ENCODE results near the gene NRIP1.

NRIP1 gene

GRCh38 chr21:15064576-15065391 is at the start of gene NRIP1:
TSS of gene NRIP1 (minus strand) at chr21:15065000. CDS start at chr21:14968192, 96,808 bp downstream.
- Histone ChIP-seq H3K4me3 (ENCODE audit: low read length in 2 of 2) (peak within 1 kb of the TSS; percentile 79 to 87), H3K9ac (ENCODE audit: low read length in 2 of 2) (peak within 1 kb of the TSS; percentile 81 to 90), H3K27me3 (ENCODE audit: control insufficient read depth in 1 of 2, insufficient read depth in 2 of 2, low read length in 2 of 2) (no peaks in the 10 kb centered on the region), H3K4me1 (ENCODE audit: control insufficient read depth, insufficient read depth, low read length) (peaks cover 2% of the 10 kb centered on the region), H3K9me3 (ENCODE audit: control insufficient read depth in 2 of 2, low read length in 2 of 2) (no peaks in the 10 kb centered on the region), H3K36me3 (ENCODE audit: control insufficient read depth in 2 of 2, insufficient read depth in 2 of 2, low read length in 2 of 2) (no peaks in the 10 kb centered on the region), H3K27ac (ENCODE audit: low read length) (peak within 1 kb of the TSS; percentile 91)

GRCh38 chr21:15112858-15113257 is 48.1 kb upstream of the NRIP1 start:
- Histone ChIP-seq H3K4me3 (ENCODE audit: low read length in 2 of 2) (no peak overlapping the region), H3K9ac (ENCODE audit: low read length in 2 of 2) (no peak overlapping the region), H3K36me3 (ENCODE audit: control insufficient read depth in 2 of 2, insufficient read depth in 2 of 2, low read length in 2 of 2) (no peaks in the 10 kb centered on the region), H3K27ac (ENCODE audit: low read length) (no peak overlapping the region), H3K27me3 (ENCODE audit: control insufficient read depth in 1 of 2, insufficient read depth in 2 of 2, low read length in 2 of 2) (no peaks in the 10 kb centered on the region), H3K4me1 (ENCODE audit: control insufficient read depth, insufficient read depth, low read length) (no peaks in the 10 kb centered on the region), H3K9me3 (ENCODE audit: control insufficient read depth in 2 of 2, low read length in 2 of 2) (no peaks in the 10 kb centered on the region)

GRCh38 chr21:15108801-15109200 is 44.0 kb upstream of the NRIP1 start:
- Histone ChIP-seq H3K9ac (ENCODE audit: low read length in 2 of 2) (no peak overlapping the region), H3K4me1 (ENCODE audit: control insufficient read depth, insufficient read depth, low read length) (no peaks in the 10 kb centered on the region)

GRCh38 chr21:15104470-15104869 is 39.7 kb upstream of the NRIP1 start:
- H3K9me3 ChIP-seq (ENCODE audit: control insufficient read depth in 2 of 2, low read length in 2 of 2): no peaks in the 10 kb centered on the region
- no peak overlapping the region for H3K4me3 ChIP-seq (ENCODE audit: low read length in 2 of 2)
- no peak overlapping the region for H3K27ac ChIP-seq (ENCODE audit: low read length)
- H3K36me3 ChIP-seq (ENCODE audit: control insufficient read depth in 2 of 2, insufficient read depth in 2 of 2, low read length in 2 of 2): no peaks in the 10 kb centered on the region
- no peaks in the 10 kb centered on the region for H3K4me1 ChIP-seq (ENCODE audit: control insufficient read depth, insufficient read depth, low read length)
- no peak overlapping the region for H3K9ac ChIP-seq (ENCODE audit: low read length in 2 of 2)
- H3K27me3 ChIP-seq (ENCODE audit: control insufficient read depth in 1 of 2, insufficient read depth in 2 of 2, low read length in 2 of 2): no peaks in the 10 kb centered on the region

More at GRCh38 chr21:15108801-15109200, 44.0 kb upstream of the NRIP1 start:
- H3K27me3 ChIP-seq (ENCODE audit: control insufficient read depth in 1 of 2, insufficient read depth in 2 of 2, low read length in 2 of 2): no peaks in the 10 kb centered on the region
- H3K9me3 ChIP-seq (ENCODE audit: control insufficient read depth in 2 of 2, low read length in 2 of 2): no peaks in the 10 kb centered on the region
- no peak overlapping the region for H3K27ac ChIP-seq (ENCODE audit: low read length)
- no peaks in the 10 kb centered on the region for H3K36me3 ChIP-seq (ENCODE audit: control insufficient read depth in 2 of 2, insufficient read depth in 2 of 2, low read length in 2 of 2)
- H3K4me3 ChIP-seq (ENCODE audit: low read length in 2 of 2): no peak overlapping the region

GRCh38 chr21:15098908-15099307 is 34.1 kb upstream of the NRIP1 start:
- H3K27ac ChIP-seq (ENCODE audit: low read length): no peak overlapping the region
- H3K4me3 ChIP-seq (ENCODE audit: low read length in 2 of 2): no peak overlapping the region
- H3K36me3 ChIP-seq (ENCODE audit: control insufficient read depth in 2 of 2, insufficient read depth in 2 of 2, low read length in 2 of 2): no peaks in the 10 kb centered on the region
- H3K27me3 ChIP-seq (ENCODE audit: control insufficient read depth in 1 of 2, insufficient read depth in 2 of 2, low read length in 2 of 2): no peaks in the 10 kb centered on the region
- no peak overlapping the region for H3K9ac ChIP-seq (ENCODE audit: low read length in 2 of 2)
- H3K4me1 ChIP-seq (ENCODE audit: control insufficient read depth, insufficient read depth, low read length): no peaks in the 10 kb centered on the region
- H3K9me3 ChIP-seq (ENCODE audit: control insufficient read depth in 2 of 2, low read length in 2 of 2): no peaks in the 10 kb centered on the region

GRCh38 chr21:15098181-15098580 is 33.4 kb upstream of the NRIP1 start:
- Histone ChIP-seq H3K27ac (ENCODE audit: low read length) (no peak overlapping the region), H3K9me3 (ENCODE audit: control insufficient read depth in 2 of 2, low read length in 2 of 2) (no peaks in the 10 kb centered on the region), H3K4me1 (ENCODE audit: control insufficient read depth, insufficient read depth, low read length) (no peaks in the 10 kb centered on the region), H3K27me3 (ENCODE audit: control insufficient read depth in 1 of 2, insufficient read depth in 2 of 2, low read length in 2 of 2) (no peaks in the 10 kb centered on the region), H3K4me3 (ENCODE audit: low read length in 2 of 2) (no peak overlapping the region), H3K9ac (ENCODE audit: low read length in 2 of 2) (no peak overlapping the region), H3K36me3 (ENCODE audit: control insufficient read depth in 2 of 2, insufficient read depth in 2 of 2, low read length in 2 of 2) (no peaks in the 10 kb centered on the region)

GRCh38 chr21:15097580-15097979 is 32.8 kb upstream of the NRIP1 start:
- Histone ChIP-seq H3K4me3 (ENCODE audit: low read length in 2 of 2) (no peak overlapping the region), H3K36me3 (ENCODE audit: control insufficient read depth in 2 of 2, insufficient read depth in 2 of 2, low read length in 2 of 2) (no peaks in the 10 kb centered on the region), H3K9me3 (ENCODE audit: control insufficient read depth in 2 of 2, low read length in 2 of 2) (no peaks in the 10 kb centered on the region), H3K4me1 (ENCODE audit: control insufficient read depth, insufficient read depth, low read length) (no peaks in the 10 kb centered on the region), H3K9ac (ENCODE audit: low read length in 2 of 2) (no peak overlapping the region), H3K27ac (ENCODE audit: low read length) (no peak overlapping the region), H3K27me3 (ENCODE audit: control insufficient read depth in 1 of 2, insufficient read depth in 2 of 2, low read length in 2 of 2) (no peaks in the 10 kb centered on the region)

- Histone ChIP-seq H3K4me3 (ENCODE audit: low read length in 2 of 2) (no peak overlapping the region), H3K9me3 (ENCODE audit: control insufficient read depth in 2 of 2, low read length in 2 of 2) (no peaks in the 10 kb centered on the region)
These were observed 31.3 kb upstream of the NRIP1 start for GRCh38 chr21:15096146-15096545.

GRCh38 chr21:15095326-15095725 is 30.5 kb upstream of the NRIP1 start:
- Histone ChIP-seq H3K9me3 (ENCODE audit: control insufficient read depth in 2 of 2, low read length in 2 of 2) (no peaks in the 10 kb centered on the region), H3K27ac (ENCODE audit: low read length) (no peak overlapping the region), H3K36me3 (ENCODE audit: control insufficient read depth in 2 of 2, insufficient read depth in 2 of 2, low read length in 2 of 2) (no peaks in the 10 kb centered on the region), H3K27me3 (ENCODE audit: control insufficient read depth in 1 of 2, insufficient read depth in 2 of 2, low read length in 2 of 2) (no peaks in the 10 kb centered on the region), H3K4me3 (ENCODE audit: low read length in 2 of 2) (no peak overlapping the region), H3K9ac (ENCODE audit: low read length in 2 of 2) (no peak overlapping the region), H3K4me1 (ENCODE audit: control insufficient read depth, insufficient read depth, low read length) (no peaks in the 10 kb centered on the region)

More at GRCh38 chr21:15096146-15096545, 31.3 kb upstream of the NRIP1 start:
- no peaks in the 10 kb centered on the region for H3K36me3 ChIP-seq (ENCODE audit: control insufficient read depth in 2 of 2, insufficient read depth in 2 of 2, low read length in 2 of 2)
- H3K27ac ChIP-seq (ENCODE audit: low read length): no peak overlapping the region
- no peaks in the 10 kb centered on the region for H3K4me1 ChIP-seq (ENCODE audit: control insufficient read depth, insufficient read depth, low read length)
- H3K27me3 ChIP-seq (ENCODE audit: control insufficient read depth in 1 of 2, insufficient read depth in 2 of 2, low read length in 2 of 2): no peaks in the 10 kb centered on the region
- H3K9ac ChIP-seq (ENCODE audit: low read length in 2 of 2): no peak overlapping the region

GRCh38 chr21:15094706-15095105 is 29.9 kb upstream of the NRIP1 start:
- H3K36me3 ChIP-seq (ENCODE audit: control insufficient read depth in 2 of 2, insufficient read depth in 2 of 2, low read length in 2 of 2): no peaks in the 10 kb centered on the region
- H3K9ac ChIP-seq (ENCODE audit: low read length in 2 of 2): no peak overlapping the region
- no peaks in the 10 kb centered on the region for H3K4me1 ChIP-seq (ENCODE audit: control insufficient read depth, insufficient read depth, low read length)
- no peak overlapping the region for H3K4me3 ChIP-seq (ENCODE audit: low read length in 2 of 2)
- no peaks in the 10 kb centered on the region for H3K27me3 ChIP-seq (ENCODE audit: control insufficient read depth in 1 of 2, insufficient read depth in 2 of 2, low read length in 2 of 2)
- no peak overlapping the region for H3K27ac ChIP-seq (ENCODE audit: low read length)
- H3K9me3 ChIP-seq (ENCODE audit: control insufficient read depth in 2 of 2, low read length in 2 of 2): no peaks in the 10 kb centered on the region

GRCh38 chr21:15093216-15093615 is 28.4 kb upstream of the NRIP1 start:
- H3K4me3 ChIP-seq (ENCODE audit: low read length in 2 of 2): no peak overlapping the region
- H3K36me3 ChIP-seq (ENCODE audit: control insufficient read depth in 2 of 2, insufficient read depth in 2 of 2, low read length in 2 of 2): no peaks in the 10 kb centered on the region
- no peaks in the 10 kb centered on the region for H3K4me1 ChIP-seq (ENCODE audit: control insufficient read depth, insufficient read depth, low read length)
- H3K9ac ChIP-seq (ENCODE audit: low read length in 2 of 2): no peak overlapping the region
- no peaks in the 10 kb centered on the region for H3K9me3 ChIP-seq (ENCODE audit: control insufficient read depth in 2 of 2, low read length in 2 of 2)
- H3K27me3 ChIP-seq (ENCODE audit: control insufficient read depth in 1 of 2, insufficient read depth in 2 of 2, low read length in 2 of 2): no peaks in the 10 kb centered on the region
- H3K27ac ChIP-seq (ENCODE audit: low read length): no peak overlapping the region

Measured in stomach smooth muscle (tissue), 2 donors.